GM12878 (cell line): Measurements from ENCODE around the gene SLC16A6. TPM values are rescaled to one million over a fixed set of nuclear protein-coding genes. Genes with fewer than 3 reads are reported as not detected.

Source experiments
- ATAC-seq: fragments of 200-7000 bp; cut with Tn5 transposase; 3 replicates; pipeline ENCODE4 v1.9.1; 2020; ENCODE audit warnings: mild to moderate bottlenecking, moderate library complexity
- BruUV-seq: library from RNA; stranded (reverse); fragments of 400-500 nt; replicated peaks from 2 replicates; lab custom pipeline; 2021; lab: Mats Ljungman, UMichigan
- CTCF ChIA-PET: fragments of 300-600 bp; sonication (Branson Sonifier 250); formaldehyde crosslinking; extraction: SDS; loops from one replicate; lab custom pipeline; 2021; ENCODE audit warnings: inconsistent platforms; lab: Yijun Ruan, JAX
- POLR2A ChIA-PET: fragments of 350-600 bp; formaldehyde crosslinking; extraction: SDS; loops from one replicate; lab custom pipeline; 2021; ENCODE audit warnings: inconsistent platforms; lab: Charles Lee
- RAD21 ChIA-PET: fragments of 300-600 bp; sonication (Branson Sonifier 250); formaldehyde crosslinking; loops from one replicate; lab custom pipeline; 2023; ENCODE audit warnings: antibody characterized with exemption; ENCODE audit not compliant: unreplicated experiment; lab: Charles Lee
- SMC1A ChIA-PET: fragments of 300-600 bp; sonication (Branson Sonifier 250); formaldehyde crosslinking; loops from one replicate; lab custom pipeline; 2023; ENCODE audit not compliant: unreplicated experiment, uncharacterized antibody; lab: Charles Lee
- DNase-seq: peaks from one replicate; pipeline ENCODE4 v3.0.0-alpha.2; 2011; ENCODE audit warnings: low read depth, low spot score
- FAIRE-seq: peaks from 3 replicates; lab custom pipeline; 2011; peaks lifted over from hg19 to GRCh38; lab: Jason Lieb, UNC
- H2AFZ ChIP-seq: 2 replicates; pipeline ENCODE4 v1.6.0; 2011; ENCODE audit warnings: low read depth, low read length, control low read depth; ENCODE audit not compliant: control insufficient read depth
- H3K27ac ChIP-seq: 2 replicates; pipeline ENCODE4 v1.5.1; 2011; ENCODE audit warnings: control low read depth; ENCODE audit not compliant: control insufficient read depth, insufficient read depth
- H3K27me3 ChIP-seq, 2 experiments: replicated peaks in 1 of 2; 2 replicates each; pipeline versions ENCODE4 v1.6.0 to v1.6.1; 2011; ENCODE audit warnings: low read length in 1 of 2; ENCODE audit not compliant: control insufficient read depth in 2 of 2, insufficient read depth in 2 of 2
- H3K36me3 ChIP-seq, 2 experiments: 2 replicates each; pipeline ENCODE4 v1.5.1; 2011; ENCODE audit warnings: low read length in 1 of 2; ENCODE audit not compliant: control insufficient read depth in 2 of 2, insufficient read depth in 2 of 2
- H3K4me1 ChIP-seq: 2 replicates; pipeline ENCODE4 v1.6.1; 2011; ENCODE audit warnings: mild to moderate bottlenecking, low read length, moderate library complexity, mixed read lengths; ENCODE audit not compliant: control insufficient read depth, insufficient read depth
- H3K4me2 ChIP-seq: 2 replicates; pipeline ENCODE4 v1.6.0; 2011; ENCODE audit warnings: control low read depth; ENCODE audit not compliant: control insufficient read depth, insufficient read depth
- H3K4me3 ChIP-seq: fragments of 200-600 bp; sonication (generic); 2 replicates; pipeline ENCODE4 v1.5.1; 2016
- H3K79me2 ChIP-seq: 2 replicates; pipeline ENCODE4 v1.6.0; 2011; ENCODE audit warnings: low read length; ENCODE audit not compliant: control insufficient read depth, insufficient read depth
- H3K9ac ChIP-seq: 2 replicates; pipeline ENCODE4 v1.8.0; 2011; ENCODE audit warnings: low read length, control low read depth, mixed read lengths; ENCODE audit not compliant: control insufficient read depth, insufficient read depth
- H3K9me3 ChIP-seq: replicated peaks from 3 replicates; pipeline ENCODE4 v1.5.1; 2011; ENCODE audit warnings: mild to moderate bottlenecking, low read length; ENCODE audit not compliant: control insufficient read depth, insufficient read depth
- H4K20me1 ChIP-seq: 2 replicates; pipeline ENCODE4 v1.6.0; 2011; ENCODE audit not compliant: control insufficient read depth, insufficient read depth
- ATF7 ChIP-seq: fragments of 450-650 bp; IDR thresholded peaks from 2 replicates; pipeline ENCODE4 v1.6.1; 2016; ENCODE audit warnings: low read depth, mild to moderate bottlenecking
- CBX5 ChIP-seq: sonication (generic); IDR thresholded peaks from 2 replicates; pipeline ENCODE4 v1.6.1; 2016; ENCODE audit warnings: low read depth, moderate library complexity, mild to moderate bottlenecking, inconsistent platforms
- CHD4 ChIP-seq: fragments of 200-600 bp; sonication (generic); IDR thresholded peaks from 2 replicates; pipeline ENCODE4 v1.6.1; 2016; ENCODE audit warnings: mild to moderate bottlenecking
- FOXM1 ChIP-seq: IDR thresholded peaks from 2 replicates; pipeline ENCODE4 v1.6.1; 2012; ENCODE audit warnings: low read depth, mild to moderate bottlenecking, inconsistent platforms, low read length, moderate library complexity
- GABPA ChIP-seq: IDR thresholded peaks from 2 replicates; pipeline ENCODE4 v1.6.1; 2014; ENCODE audit warnings: antibody characterized with exemption, low read depth, mild to moderate bottlenecking, inconsistent platforms
- HCFC1 ChIP-seq: fragments of 150-350 bp; IDR thresholded peaks from 2 replicates; pipeline ENCODE4 v1.6.1; 2014; ENCODE audit warnings: low read length
- MEF2A ChIP-seq: IDR thresholded peaks from 2 replicates; pipeline ENCODE4 v1.6.1; 2011; ENCODE audit warnings: low read depth, mild to moderate bottlenecking, low read length, moderate library complexity; ENCODE audit not compliant: insufficient read depth
- MEF2B ChIP-seq: fragments of 450-650 bp; IDR thresholded peaks from 2 replicates; pipeline ENCODE4 v1.6.1; 2018; ENCODE audit warnings: mild to moderate bottlenecking, moderate library complexity; ENCODE audit not compliant: partially characterized antibody, poor library complexity, severe bottlenecking
- NR2C1 ChIP-seq: fragments of 450-650 bp; IDR thresholded peaks from 2 replicates; pipeline ENCODE4 v1.6.1; 2017; ENCODE audit warnings: antibody characterized with exemption, mild to moderate bottlenecking, moderate library complexity
- NR2F1 ChIP-seq: fragments of 450-650 bp; conservative IDR thresholded peaks from 2 replicates; pipeline ENCODE4 v1.6.1; 2017; ENCODE audit warnings: mild to moderate bottlenecking
- POLR2AphosphoS5 ChIP-seq: IDR thresholded peaks from 2 replicates; pipeline ENCODE4 v1.6.1; 2011; ENCODE audit warnings: mild to moderate bottlenecking, low read length, inconsistent platforms
- POU2F2 ChIP-seq: IDR thresholded peaks from 3 replicates; pipeline ENCODE4 v1.6.1; 2011; ENCODE audit warnings: low read depth, mild to moderate bottlenecking, low read length, borderline replicate concordance
- RAD51 ChIP-seq: fragments of 450-650 bp; IDR thresholded peaks from 2 replicates; pipeline ENCODE4 v1.6.1; 2016; ENCODE audit warnings: moderate library complexity, mild to moderate bottlenecking, inconsistent platforms
- RELA ChIP-seq: fragments of 450-650 bp; IDR thresholded peaks from 2 replicates; pipeline ENCODE4 v1.8.0; 2014; ENCODE audit warnings: borderline replicate concordance; ENCODE audit not compliant: partially characterized antibody
- REST ChIP-seq: IDR thresholded peaks from 2 replicates; pipeline ENCODE4 v1.6.1; 2012; ENCODE audit warnings: mild to moderate bottlenecking, low read depth, low read length
- SMAD1 ChIP-seq: fragments of 450-650 bp; IDR thresholded peaks from 2 replicates; pipeline ENCODE4 v1.6.1; 2018; ENCODE audit warnings: mild to moderate bottlenecking, low read depth; ENCODE audit not compliant: partially characterized antibody
- SRF ChIP-seq, 2 experiments: IDR thresholded peaks; 2 replicates each; pipeline ENCODE4 v1.6.1; 2011; ENCODE audit warnings: low read depth in 2 of 2, low read length in 2 of 2, mild to moderate bottlenecking in 1 of 2, moderate library complexity in 1 of 2
- USF2 ChIP-seq: IDR thresholded peaks from 2 replicates; pipeline ENCODE4 v1.6.1; 2011; ENCODE audit warnings: low read depth, low read length, improper control_type of control experiment, borderline replicate concordance
- ZNF24 ChIP-seq: fragments of 450-650 bp; IDR thresholded peaks from 2 replicates; pipeline ENCODE4 v1.6.1; 2017; ENCODE audit warnings: antibody characterized with exemption, mild to moderate bottlenecking
- WGBS: methylation state at CpG from one replicate; pipeline ENCODE4 v1.1.6; 2016; ENCODE audit warnings: low lambda C conversion rate; ENCODE audit not compliant: insufficient replicate concordance, insufficient coverage; ENCODE audit errors: missing lambda C conversion rate; 5-methylcytosine and 5-hydroxymethylcytosine counted together
- in situ Hi-C: fragments of 300-500 bp; cut with MboI; formaldehyde crosslinking; loops from 9 replicates; pipeline ENCODE4 v1.14.3; 2018; ENCODE audit warnings: mixed read lengths
- intact Hi-C: fragments of 100-400 bp; cut with micrococcal nuclease; formaldehyde crosslinking; loops from one replicate; pipeline ENCODE4 v1.14.2; 2022; ENCODE audit not compliant: unreplicated experiment
- polyA plus RNA-seq, 11 experiments: library from polyadenylated mRNA; depleted of rRNA in 4 of 11; unstranded in 6 of 11; stranded (reverse) in 5 of 11; fragments of >200 nt; fragmentation: Nextera tagmentation in 4 of 11; fragmentation: Illumina TruSeq in 1 of 11; extraction: Ambion mirVana in 4 of 11; extraction: Trizol in 1 of 11; gene quantifications; 1 replicate in 1 of 11; 2 replicates in 10 of 11; pipeline versions ENCODE4 v1.2.1 to v1.2.3, GENCODE V29; 2011 to 2016; ENCODE audit warnings: inconsistent platforms in 2 of 11, missing spikeins in 2 of 11, low read depth in 1 of 11
- total RNA-seq, 4 experiments: library from RNA; depleted of rRNA in 3 of 4; stranded (reverse); fragments of >200 nt in 3 of 4; fragmentation: Illumina TruSeq in 1 of 4; extraction: Trizol in 1 of 4; gene quantifications; 2 replicates each; pipeline versions ENCODE4 v1.2.1 to v1.2.3, GENCODE V29; 2013 to 2021

The SLC16A6 gene
- total and polyA plus RNA-seq, 10 of the 15 experiments (the other 5 are each of a cell fraction or from before 2014, with no cell fraction given), result 2.4 to 8.8 (median 6.0) TPM

- in situ Hi-C loops, result no loop called here
- CTCF ChIA-PET, result interaction anchor here (0.9 kb wide), 1 partner anchor 24 kb away, joined by 4 read pairs; no protein-coding TSS in a partner anchor
- POLR2A ChIA-PET, result interaction anchor here (0.6 kb wide), 1 partner anchor 275 kb away, joined by 6 read pairs; the partner anchor contains the start of gene KPNA2
Measured at GRCh38 chr17:68310152-68310551, 19.2 kb upstream of the SLC16A6 start.

More at GRCh38 chr17:68310152-68310551, 19.2 kb upstream of the SLC16A6 start:
- intact Hi-C loops, result no loop called here
- H3K36me3 ChIP-seq, result no peaks in the 10 kb centered on the region
- no peaks in the 10 kb centered on the region for H3K79me2 ChIP-seq
- DNase-seq (no peak), ATAC-seq (no peak), FAIRE-seq (no peak)
- ChIA-PET SMC1A (no interaction called here), RAD21 (no interaction called here)
- no peak overlapping the region for H2AFZ ChIP-seq
- H3K4me1 ChIP-seq, result no peaks in the 10 kb centered on the region
- no TSS peak for BruUV-seq
- WGBS, result 79% methylated on average over 8 of the region's 8 CpGs
- no peak overlapping the region for H3K9ac ChIP-seq
- no peaks in the 10 kb centered on the region for H3K9me3 ChIP-seq
- H3K4me2 ChIP-seq, result no peak overlapping the region
- no peak for TF ChIP-seq USF2
- TF ChIP-seq NR2C1, result no peak
- no peak for TF ChIP-seq GABPA
- TF ChIP-seq CHD4, result no peak
- no peak for TF ChIP-seq ATF7
- TF ChIP-seq MEF2B, result no peak
- TF ChIP-seq REST, result no peak
- no peak for TF ChIP-seq POLR2AphosphoS5
- TF ChIP-seq SRF (IDR thresholded peaks at IDR 0.05; ENCODE audit: low read depth in 2 of 2, low read length in 2 of 2), result no peak
- TF ChIP-seq CBX5, result no peak
- no peak for TF ChIP-seq MEF2A
- TF ChIP-seq HCFC1, result no peak
- TF ChIP-seq FOXM1, result no peak
- TF ChIP-seq RELA, result no peak
- TF ChIP-seq NR2F1, result no peak
- no peak for TF ChIP-seq SMAD1
- TF ChIP-seq POU2F2, result no peak
- TF ChIP-seq RAD51, result no peak
- TF ChIP-seq ZNF24, result no peak
- H3K27ac ChIP-seq, result no peak overlapping the region
- no peaks in the 10 kb centered on the region for H3K27me3 ChIP-seq
- H4K20me1 ChIP-seq, result no peaks in the 10 kb centered on the region
- H3K4me3 ChIP-seq, result no peak overlapping the region
